Right lobe of liver (tissue), 6 donors: Measurements from ENCODE around the gene C4BPB. TPM values are rescaled to one million over a fixed set of nuclear protein-coding genes. Genes with fewer than 3 reads are reported as not detected.

Experiments
- ATAC-seq, 4 donors: fragments of 200-7000 bp; cut with Tn5 transposase; one replicate each; pipeline ENCODE4 v1.9.1; 2020; ENCODE audit warnings: mild to moderate bottlenecking in 4 of 4, moderate library complexity in 4 of 4
- DNase-seq, 3 donors: peaks; one replicate each; pipeline ENCODE4 v3.0.0-alpha.2; 2020
- H3K27ac ChIP-seq, 3 donors: fragments of 200-600 bp; one replicate each; pipeline ENCODE4 v1.8.0; 2022
- H3K27me3 ChIP-seq, 2 donors: fragments of 200-600 bp; one replicate each; pipeline ENCODE4 v1.8.0; 2022
- H3K36me3 ChIP-seq, 4 donors: fragments of 200-600 bp; sonication (generic) in 1 of 4; one replicate each; pipeline versions ENCODE4 v1.5.1 to v1.8.0; 2017 to 2022; ENCODE audit warnings: control low read depth in 1 of 4
- H3K4me1 ChIP-seq, 4 donors: fragments of 200-600 bp; sonication (generic) in 1 of 4; one replicate each; pipeline versions ENCODE4 v1.5.1 to v1.8.0; 2017 to 2022; ENCODE audit warnings: control low read depth in 1 of 4
- H3K4me3 ChIP-seq, 3 donors: fragments of 200-600 bp; one replicate each; pipeline ENCODE4 v1.8.0; 2022
- H3K9me3 ChIP-seq, 4 donors: fragments of 200-600 bp; sonication (generic) in 1 of 4; one replicate each; pipeline versions ENCODE4 v1.5.1 to v1.8.0; 2017 to 2022; ENCODE audit warnings: control low read depth in 1 of 4
- POLR2A ChIP-seq: fragments of 450-650 bp; IDR thresholded peaks from one replicate; pipeline ENCODE4 v1.6.1; 2017; ENCODE audit warnings: antibody characterized with exemption, mild to moderate bottlenecking
- WGBS: methylation state at CpG from one replicate; pipeline ENCODE4 v1.1.6; 2018; ENCODE audit warnings: low coverage, low lambda C conversion rate; ENCODE audit not compliant: insufficient coverage; ENCODE audit errors: missing lambda C conversion rate; 5-methylcytosine and 5-hydroxymethylcytosine counted together
- intact Hi-C, 2 donors: fragments of 100-400 bp; cut with DNase I; formaldehyde crosslinking; loops; one replicate each; pipeline versions ENCODE4 v1.11.2 to v1.14.1; 2022
- total RNA-seq, 6 experiments: library from RNA; depleted of rRNA in 2 of 6; stranded (reverse); fragments of >200 nt in 2 of 6; fragmentation: NEBNext Ultra II Directional in 3 of 6; extraction: Animal tissue kit (Norgen Biotek cat#: 25700) in 3 of 6; gene quantifications; one replicate each; pipeline versions ENCODE4 v1.1.0 to v1.2.4, GENCODE V29; 2016 to 2023
- TF ChIP-seq, protein P1 (sequence below), 4 donors: fragments of 200-600 bp in 3 of 4; fragments of 450-650 bp in 1 of 4; IDR thresholded peaks; one replicate each; pipeline versions ENCODE4 v1.5.1 to v1.8.0; 2016 to 2022; ENCODE audit warnings: antibody characterized with exemption in 4 of 4, mild to moderate bottlenecking in 2 of 4
- donor health status: DM: no; HTN: yes; CAD: no.
- donor health status: DM: no; HTN: no; CAD: no.
- donor health status: DM: no; HTN: no; CAD: no.
- donor health status: DM: no; HTN: yes; CAD: no.
- donor health status: DM: no; HTN: yes; CAD: no.

The C4BPB gene
- total RNA-seq, 6 experiments from 2014 or later: 156 to 328 (median 226) TPM

DNA sequence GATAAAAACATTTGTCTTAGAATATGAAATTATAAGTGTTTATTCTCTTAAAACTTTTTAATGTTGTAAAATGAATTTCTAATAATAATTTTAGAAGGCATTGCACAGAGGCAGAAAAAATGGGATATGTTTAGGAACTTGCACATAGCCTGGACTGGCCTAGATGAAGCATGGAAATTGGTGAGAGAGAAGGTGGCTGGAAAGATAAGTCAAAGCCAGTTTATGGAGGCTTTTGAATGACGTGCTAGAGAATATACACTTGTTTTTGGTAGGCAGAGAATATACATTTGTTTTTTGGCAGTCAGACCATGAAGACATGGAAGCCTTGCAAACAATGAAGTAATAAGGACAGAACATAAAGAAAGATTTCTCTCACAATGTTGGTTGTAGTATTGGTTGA lies 13.1 kb downstream of the C4BPB start:
- Histone ChIP-seq H3K27me3 (no peaks in the 10 kb centered on the region), H3K4me3 (no peak overlapping the region), H3K9me3 (no peaks in the 10 kb centered on the region), H3K27ac (peak overlapping the region in 2 of 3 donors; percentile 74 to 88), H3K36me3 (peaks cover 0 to 27% (median 8%) of the 10 kb centered on the region in 4 donors), H3K4me1 (peaks cover 0 to 27% (median 11%) of the 10 kb centered on the region in 4 donors)
- TF ChIP-seq, protein P1, sequence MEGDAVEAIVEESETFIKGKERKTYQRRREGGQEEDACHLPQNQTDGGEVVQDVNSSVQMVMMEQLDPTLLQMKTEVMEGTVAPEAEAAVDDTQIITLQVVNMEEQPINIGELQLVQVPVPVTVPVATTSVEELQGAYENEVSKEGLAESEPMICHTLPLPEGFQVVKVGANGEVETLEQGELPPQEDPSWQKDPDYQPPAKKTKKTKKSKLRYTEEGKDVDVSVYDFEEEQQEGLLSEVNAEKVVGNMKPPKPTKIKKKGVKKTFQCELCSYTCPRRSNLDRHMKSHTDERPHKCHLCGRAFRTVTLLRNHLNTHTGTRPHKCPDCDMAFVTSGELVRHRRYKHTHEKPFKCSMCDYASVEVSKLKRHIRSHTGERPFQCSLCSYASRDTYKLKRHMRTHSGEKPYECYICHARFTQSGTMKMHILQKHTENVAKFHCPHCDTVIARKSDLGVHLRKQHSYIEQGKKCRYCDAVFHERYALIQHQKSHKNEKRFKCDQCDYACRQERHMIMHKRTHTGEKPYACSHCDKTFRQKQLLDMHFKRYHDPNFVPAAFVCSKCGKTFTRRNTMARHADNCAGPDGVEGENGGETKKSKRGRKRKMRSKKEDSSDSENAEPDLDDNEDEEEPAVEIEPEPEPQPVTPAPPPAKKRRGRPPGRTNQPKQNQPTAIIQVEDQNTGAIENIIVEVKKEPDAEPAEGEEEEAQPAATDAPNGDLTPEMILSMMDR (IDR thresholded peaks at IDR 0.05): no peak
- TF ChIP-seq POLR2A: no peak
- DNase-seq: no peak
- WGBS: 45% methylated on average over 1 of the region's 1 CpG
- intact Hi-C loops: no loop called here
- no peak for ATAC-seq

DNA sequence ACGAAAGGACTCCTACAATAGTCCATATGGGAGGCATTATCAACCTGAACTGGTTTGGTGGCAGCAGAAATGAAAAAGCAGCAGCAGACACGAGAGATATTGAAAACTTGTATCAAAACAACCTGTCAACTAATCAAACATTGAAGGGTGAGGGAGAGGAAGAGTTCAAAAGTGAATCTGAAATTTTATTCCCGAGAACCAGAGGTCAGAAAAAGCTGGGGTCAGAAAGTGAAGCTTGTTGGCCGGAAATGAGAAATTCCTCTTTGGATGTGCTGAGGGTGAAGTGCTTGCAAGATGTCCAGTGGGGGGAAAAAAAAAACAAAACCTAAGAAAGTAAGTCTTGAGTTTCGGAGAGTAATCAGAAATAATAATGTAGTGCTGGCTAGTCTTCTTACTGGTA lies 13.5 kb downstream of the C4BPB start:
- WGBS: 21% methylated on average over 5 of the region's 5 CpGs
- ATAC-seq: peak in 3 of 4 donors; percentile 21 to 30 (median 22)
- intact Hi-C loops: no loop called here
- Histone ChIP-seq H3K27ac (peak overlapping the region; percentile 29 to 88 (median 74)), H3K36me3 (peaks cover 0 to 23% (median 8%) of the 10 kb centered on the region in 4 donors), H3K4me1 (peaks cover 0 to 27% (median 11%) of the 10 kb centered on the region in 4 donors), H3K4me3 (no peak overlapping the region), H3K9me3 (no peaks in the 10 kb centered on the region), H3K27me3 (no peaks in the 10 kb centered on the region)
- DNase-seq: no peak
- no peak for TF ChIP-seq POLR2A
- TF ChIP-seq, protein P1 (IDR thresholded peaks at IDR 0.05): no peak

DNA sequence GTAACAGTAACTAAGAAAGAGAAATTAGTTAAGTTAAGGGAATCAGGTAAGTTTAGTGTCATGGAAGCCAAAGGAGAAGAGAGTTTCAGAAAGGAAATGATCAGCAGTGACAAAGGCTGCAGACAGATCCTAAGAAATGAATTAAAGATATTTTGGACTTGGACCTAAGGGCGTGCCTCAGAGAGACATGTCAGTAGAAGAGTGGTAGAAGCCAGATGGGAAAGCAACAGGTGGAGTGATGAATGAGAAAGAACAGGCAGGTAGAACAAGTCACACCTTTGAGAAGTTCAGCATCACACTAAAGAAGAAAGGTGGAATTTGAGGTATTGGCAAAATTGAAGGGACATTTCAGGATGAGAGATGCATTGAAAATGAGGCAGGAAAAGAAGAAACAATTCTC lies 14.0 kb downstream of the C4BPB start:
- Histone ChIP-seq H3K36me3 (peaks cover 0 to 18% (median 7%) of the 10 kb centered on the region in 4 donors), H3K27me3 (no peaks in the 10 kb centered on the region), H3K4me1 (peaks cover 0 to 30% (median 11%) of the 10 kb centered on the region in 4 donors), H3K4me3 (no peak overlapping the region), H3K27ac (peak overlapping the region; percentile 29 to 88 (median 74)), H3K9me3 (no peaks in the 10 kb centered on the region)
- TF ChIP-seq, protein P1 (IDR thresholded peaks at IDR 0.05): no peak
- no peak for TF ChIP-seq POLR2A
- DNase-seq (no peak), ATAC-seq (no peak)
- intact Hi-C loops: no loop called here
- whole genome bisulfite sequencing: 71% methylated on average over 1 of the region's 1 CpG

DNA sequence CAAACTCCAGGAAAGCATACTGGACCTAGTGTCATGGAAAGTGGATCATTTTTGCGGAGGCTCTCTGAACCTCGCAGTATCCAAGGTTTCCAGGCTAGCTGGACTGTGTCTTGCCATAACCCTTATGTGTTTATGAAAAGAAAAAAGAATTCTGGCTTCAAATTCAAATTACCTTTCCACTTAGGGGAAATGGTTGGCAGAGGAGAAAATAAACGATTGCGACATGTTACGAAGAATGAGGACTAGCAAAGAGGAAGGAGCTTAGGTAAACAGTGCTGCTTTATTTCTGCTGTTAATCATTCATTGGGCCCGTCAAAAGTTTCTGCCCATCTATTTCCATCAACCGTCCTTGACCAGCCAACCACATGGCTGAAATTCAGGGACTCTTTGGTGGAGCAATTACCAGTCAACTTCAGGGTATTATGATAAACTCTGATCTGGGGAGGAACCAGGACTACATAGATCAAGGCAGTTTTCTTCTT lies 15.3 kb downstream of the C4BPB start, which contains the start of gene C4BPA:
C4BPA (plus strand) TSS at position 342 of the 482 bp plus-strand sequence. CDS start 8,793 bp downstream, outside the sequence.
- whole genome bisulfite sequencing: 19% methylated on average over 6 of the region's 7 CpGs
- peak within 1 kb of the TSS; percentile 40 to 66 (median 59) for H3K4me3 ChIP-seq

More for the DNA sequence above, 15.3 kb downstream of the C4BPB start, which contains the start of gene C4BPA:
- intact Hi-C loops: no loop called here
- no peaks in the 10 kb centered on the region for H3K9me3 ChIP-seq
- peaks cover 0 to 7% (median 0%) of the 10 kb centered on the region in 4 donors for H3K36me3 ChIP-seq
- H3K27ac ChIP-seq: peak within 1 kb of the TSS; percentile 75 to 95 (median 91)
- peak; percentile 67 to 90 (median 78) for ATAC-seq
- peaks cover 0 to 40% (median 14%) of the 10 kb centered on the region in 4 donors for H3K4me1 ChIP-seq
- DNase-seq: peak in 1 of 3 donors; percentile 85
- H3K27me3 ChIP-seq: no peaks in the 10 kb centered on the region
- peak; percentile 84 for TF ChIP-seq POLR2A
- TF ChIP-seq, protein P1 (IDR thresholded peaks at IDR 0.05): no peak
